ENCODE measurements around the gene ANKRD18A.

Gene ANKRD18A

GRCh38 chr9:38529317-38529716, 91.1 kb downstream of the ANKRD18A start:
- no peak for DNase-seq (ENCODE audit: low spot score)

DNA sequence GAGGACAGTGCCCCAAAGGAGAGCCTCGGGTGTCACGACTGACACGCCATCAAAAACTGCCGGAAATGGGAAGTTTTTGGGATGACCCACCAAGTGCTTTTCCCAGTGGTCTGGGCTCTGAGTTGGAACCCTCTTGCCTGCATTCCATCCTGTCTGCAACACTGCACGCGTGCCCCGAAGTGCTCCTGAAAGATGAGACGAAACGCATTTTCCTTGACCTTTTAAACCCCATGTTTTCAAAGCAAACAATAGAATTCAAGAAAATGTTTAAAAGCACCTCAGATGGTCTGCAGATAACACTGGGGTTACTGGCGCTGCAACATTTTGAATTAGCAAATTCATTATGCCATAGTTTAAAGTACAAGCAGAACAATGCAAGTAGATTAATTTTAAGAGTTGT, 92.9 kb downstream of the ANKRD18A start:
- no peak for DNase-seq (ENCODE audit: low spot score)

DNA sequence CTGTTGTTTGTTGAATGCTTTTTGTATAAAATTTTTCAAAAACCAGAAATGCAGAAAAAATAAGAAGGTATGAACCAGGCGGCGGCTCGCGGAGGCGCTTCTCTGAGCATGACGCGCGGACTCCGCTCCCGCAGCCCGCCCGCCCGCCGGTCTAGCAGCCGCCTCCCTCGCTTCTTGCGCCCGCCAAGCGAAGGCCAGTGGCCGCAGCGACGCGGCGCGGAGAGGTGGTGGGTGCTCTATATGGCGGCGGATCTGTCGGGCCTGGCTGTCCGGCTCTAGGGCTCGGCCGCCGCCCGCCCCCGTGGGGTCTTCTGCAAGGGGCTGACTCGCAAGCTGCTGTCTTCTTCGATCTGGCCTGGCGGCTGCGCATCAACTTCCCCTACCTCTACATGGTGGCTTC, 93.8 kb downstream of the ANKRD18A start:
- DNase-seq (ENCODE audit: low spot score), result peak; percentile 24

GRCh38 chr9:38523121-38523520, 97.3 kb downstream of the ANKRD18A start:
- DNase-seq (ENCODE audit: low spot score), result no peak

GRCh38 chr9:38521762-38522161, 98.6 kb downstream of the ANKRD18A start:
- no peak for DNase-seq (ENCODE audit: low spot score)
